Activated naive CD4-positive, alpha-beta T cell treated with anti-CD3 and anti-CD28 coated beads, Interleukin-2, amount 50 U/mL, for 16 hours (primary cell): ENCODE data around the gene ATP10A.

Source experiments
- DNase-seq: peaks from one replicate; pipeline ENCODE4 v3.0.0-alpha.2; 2020

The ATP10A gene

GRCh38 chr15:25811481-25811906, 51.6 kb downstream of the ATP10A start:
- no peak for DNase-seq

GRCh38 chr15:25810631-25811091, 52.5 kb downstream of the ATP10A start:
- DNase-seq = no peak

- DNase-seq = no peak
Measured at GRCh38 chr15:25810154-25810553, 53.0 kb downstream of the ATP10A start.

- no peak for DNase-seq
Measured at GRCh38 chr15:25807063-25807462, 56.1 kb downstream of the ATP10A start.

GRCh38 chr15:25805031-25805430, 58.1 kb downstream of the ATP10A start:
- DNase-seq = no peak

- DNase-seq = no peak
Measured at GRCh38 chr15:25804451-25804850, 58.7 kb downstream of the ATP10A start.

- DNase-seq = no peak
Measured at GRCh38 chr15:25803541-25803940, 59.6 kb downstream of the ATP10A start.

- DNase-seq = no peak
Measured at GRCh38 chr15:25803036-25803435, 60.1 kb downstream of the ATP10A start.

GRCh38 chr15:25802285-25802830, 60.8 kb downstream of the ATP10A start:
- DNase-seq = no peak

GRCh38 chr15:25801586-25802284, 61.4 kb downstream of the ATP10A start:
- DNase-seq = no peak

- no peak for DNase-seq
Measured at GRCh38 chr15:25800761-25801515, 62.2 kb downstream of the ATP10A start.

- DNase-seq = no peak
Measured at GRCh38 chr15:25799906-25800700, 63.0 kb downstream of the ATP10A start.

GRCh38 chr15:25797936-25798901, 64.9 kb downstream of the ATP10A start:
- DNase-seq = no peak

- DNase-seq = no peak
Measured at GRCh38 chr15:25797511-25797935, 65.6 kb downstream of the ATP10A start.

GRCh38 chr15:25797035-25797434, 66.1 kb downstream of the ATP10A start:
- no peak for DNase-seq

GRCh38 chr15:25796395-25796794, 66.7 kb downstream of the ATP10A start:
- no peak for DNase-seq

- no peak for DNase-seq
Measured at GRCh38 chr15:25795712-25796111, 67.4 kb downstream of the ATP10A start.

GRCh38 chr15:25795061-25795460, 68.1 kb downstream of the ATP10A start:
- no peak for DNase-seq

- no peak for DNase-seq
Measured at GRCh38 chr15:25793354-25794050, 69.6 kb downstream of the ATP10A start.

GRCh38 chr15:25792128-25792527, 71.0 kb downstream of the ATP10A start:
- DNase-seq = no peak

- DNase-seq = peak; percentile 64
Measured at GRCh38 chr15:25790000-25790660, 73.0 kb downstream of the ATP10A start.
